NCI-H2107 treated with DMSO at 0.1 percent for 48 hours (cell line): ENCODE data around the gene AGFG2.

Experiments
- DNase-seq: peaks from one replicate; lab custom pipeline; 2025; ENCODE audit not compliant: unreplicated experiment; lab: John Stamatoyannopoulos, UW

AGFG2 gene

DNA sequence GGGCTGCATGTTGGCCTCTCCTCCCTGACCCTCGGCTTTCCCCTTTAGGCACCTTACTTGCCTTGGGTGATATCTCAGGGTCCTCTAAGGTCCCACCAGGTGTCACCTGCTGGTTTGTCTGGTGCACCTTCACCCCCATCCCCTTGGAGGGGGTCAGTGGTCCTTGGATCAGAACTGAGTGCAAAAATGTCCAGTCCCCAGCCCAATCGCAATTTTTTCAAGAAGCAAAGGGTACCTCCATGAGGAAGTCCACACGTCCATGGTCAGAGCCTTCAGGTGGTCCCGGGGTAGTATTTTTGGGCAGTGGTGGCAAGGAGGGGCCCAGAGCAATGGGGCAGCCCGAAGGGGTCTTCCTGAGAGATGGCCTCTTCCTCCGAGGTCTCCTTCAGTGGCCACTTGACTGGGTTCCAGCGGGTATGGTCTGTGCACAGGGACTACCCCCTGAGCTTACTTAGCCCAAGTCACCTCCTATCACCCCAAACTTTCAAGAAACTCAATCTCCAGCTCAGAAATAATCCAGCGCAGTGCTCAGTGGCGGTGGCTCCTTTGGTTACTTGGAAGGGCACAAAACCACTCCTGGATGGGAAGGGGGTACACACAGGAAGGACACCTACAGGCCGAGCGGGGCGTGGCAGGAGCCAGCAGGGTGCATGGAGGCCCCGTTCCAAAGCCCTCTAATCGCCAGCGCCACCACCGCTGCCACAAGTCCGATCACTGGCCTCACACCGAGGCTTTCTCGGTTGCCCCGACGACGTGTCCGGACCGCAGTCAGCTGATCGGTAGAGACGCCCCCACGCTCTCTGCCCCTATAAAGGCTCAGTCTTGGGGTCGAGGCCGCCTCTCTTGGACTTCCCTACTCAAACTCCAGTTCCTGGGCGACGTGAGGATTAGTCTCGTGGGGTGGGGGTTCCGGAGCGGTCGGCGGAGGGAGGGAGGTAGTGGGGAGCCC is 30.2 kb downstream of the AGFG2 start:
- no peak for DNase-seq

DNA sequence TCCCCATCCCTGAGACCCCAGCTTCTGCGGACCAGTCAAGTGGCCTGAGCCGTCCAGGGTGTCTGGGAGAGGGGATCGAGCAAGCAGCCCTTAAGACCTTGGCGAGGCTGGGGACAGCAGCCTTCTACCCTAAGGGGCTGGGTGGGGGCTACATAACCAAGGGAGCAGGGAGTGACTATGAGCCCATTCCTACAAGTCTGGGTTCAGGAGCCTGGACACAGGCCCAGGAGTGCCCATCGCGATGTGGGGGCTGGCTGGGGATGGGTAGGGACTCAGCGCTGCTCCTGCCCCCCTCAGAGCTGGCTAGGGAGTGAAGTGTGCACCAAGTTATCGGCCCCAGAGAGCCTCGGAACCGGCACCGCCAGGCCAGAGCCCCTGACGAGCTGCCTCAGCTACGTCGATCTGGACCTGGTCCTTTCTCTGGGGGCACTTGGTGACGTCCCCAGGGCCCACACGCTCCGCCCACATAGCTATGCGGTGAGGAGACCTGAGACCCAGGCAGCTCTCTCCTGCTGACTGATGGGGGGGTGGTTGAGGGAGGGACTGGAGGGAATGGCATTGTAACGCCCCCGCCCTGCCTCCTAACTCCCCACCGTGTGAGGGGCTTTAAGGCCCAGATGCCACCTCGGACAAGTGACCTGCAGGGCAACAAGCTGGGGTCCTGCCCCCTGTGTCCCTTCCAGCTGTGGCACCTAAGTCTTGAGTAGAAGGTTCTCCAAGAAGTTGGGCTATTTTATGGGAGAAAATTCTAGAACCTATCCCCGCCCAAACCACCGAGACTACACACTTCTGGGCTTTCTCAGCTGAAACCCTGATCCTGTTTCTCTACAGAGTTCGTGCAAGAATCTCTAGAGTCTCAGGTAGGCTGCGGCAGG is 32.2 kb downstream of the AGFG2 start:
- no peak for DNase-seq

DNA sequence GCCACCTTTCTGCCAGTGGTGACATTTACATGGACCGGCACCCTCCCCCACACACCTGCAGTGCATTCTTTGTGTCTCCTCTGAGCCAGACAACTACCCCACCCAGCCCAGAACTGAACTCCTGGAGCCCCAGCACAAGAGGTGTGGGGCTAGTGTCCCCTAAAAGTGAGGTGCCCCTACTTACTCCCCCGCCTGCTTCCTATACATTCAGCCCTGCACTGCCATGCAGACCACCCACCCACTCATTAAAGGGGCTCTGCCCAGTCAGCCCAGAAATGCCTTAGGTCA is 32.8 kb downstream of the AGFG2 start:
- DNase-seq, result no peak

- DNase-seq, result no peak
These were observed 33.4 kb downstream of the AGFG2 start for GRCh38 chr7:100572281-100572948.

- no peak for DNase-seq
These were observed 34.1 kb downstream of the AGFG2 start for GRCh38 chr7:100572949-100573675.

DNA sequence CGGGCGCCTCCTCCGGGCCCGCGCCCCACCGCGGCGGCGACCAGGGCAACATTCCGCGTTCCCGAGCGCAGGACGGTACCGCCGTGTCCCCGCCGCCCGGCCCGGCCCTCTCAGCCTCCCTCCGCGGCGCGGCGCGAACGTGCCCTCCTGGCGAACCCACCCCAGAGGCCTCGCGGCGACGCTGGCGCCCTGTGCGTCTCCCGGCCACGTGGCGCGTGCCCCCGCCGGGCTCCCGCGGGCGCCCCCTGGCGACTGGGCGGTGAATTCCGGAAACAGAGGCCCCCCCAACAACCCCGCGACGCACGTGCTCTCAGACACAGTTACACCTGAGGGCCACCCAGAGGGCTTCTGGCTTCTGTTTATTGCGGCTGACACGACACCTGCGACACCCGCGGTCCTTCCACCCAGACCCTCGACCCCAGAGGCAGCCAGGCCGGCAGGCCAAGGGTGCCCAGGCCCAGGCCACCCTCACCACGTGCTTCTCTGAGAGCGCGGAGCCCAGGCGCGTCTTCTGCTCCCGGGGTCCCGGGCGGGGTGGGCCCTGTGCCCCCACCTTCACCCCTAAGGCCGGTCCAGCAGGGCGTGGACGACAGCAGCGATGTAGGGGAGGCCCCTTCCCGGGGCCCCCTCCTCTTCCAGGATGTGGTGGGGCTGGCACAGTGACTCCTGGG is 34.8 kb downstream of the AGFG2 start, which contains the start of gene SAP25:
SAP25 (minus strand) TSS at position 210 of the 671 bp plus-strand sequence; CDS start at position 52, 158 bp downstream.
- no peak for DNase-seq

- DNase-seq, result no peak
These were observed 35.6 kb downstream of the AGFG2 start for GRCh38 chr7:100574362-100575205.

DNA sequence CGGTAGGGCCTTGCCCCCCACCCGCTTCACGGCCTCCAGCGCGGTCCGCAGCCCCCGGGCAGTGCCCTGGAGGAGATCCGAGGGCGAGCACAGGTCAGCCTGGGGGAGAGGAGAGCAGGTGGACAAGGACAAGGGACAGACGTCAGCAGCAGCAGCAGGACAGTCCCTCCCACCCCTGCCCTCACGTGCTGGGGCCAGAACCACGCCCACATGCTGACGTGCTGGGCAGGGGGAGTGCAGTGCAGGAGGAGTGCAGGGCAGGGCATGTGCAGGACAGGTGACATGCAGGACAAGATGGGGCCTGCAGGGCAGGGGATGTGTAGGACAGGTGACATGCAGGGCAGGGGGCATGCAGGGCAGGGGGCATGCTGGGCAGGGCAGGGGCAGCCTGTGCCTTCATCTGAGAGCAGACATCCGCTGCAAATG is 36.2 kb downstream of the AGFG2 start:
- no peak for DNase-seq

GRCh38 chr7:100575746-100576383 is 36.9 kb downstream of the AGFG2 start:
- no peak for DNase-seq

DNA sequence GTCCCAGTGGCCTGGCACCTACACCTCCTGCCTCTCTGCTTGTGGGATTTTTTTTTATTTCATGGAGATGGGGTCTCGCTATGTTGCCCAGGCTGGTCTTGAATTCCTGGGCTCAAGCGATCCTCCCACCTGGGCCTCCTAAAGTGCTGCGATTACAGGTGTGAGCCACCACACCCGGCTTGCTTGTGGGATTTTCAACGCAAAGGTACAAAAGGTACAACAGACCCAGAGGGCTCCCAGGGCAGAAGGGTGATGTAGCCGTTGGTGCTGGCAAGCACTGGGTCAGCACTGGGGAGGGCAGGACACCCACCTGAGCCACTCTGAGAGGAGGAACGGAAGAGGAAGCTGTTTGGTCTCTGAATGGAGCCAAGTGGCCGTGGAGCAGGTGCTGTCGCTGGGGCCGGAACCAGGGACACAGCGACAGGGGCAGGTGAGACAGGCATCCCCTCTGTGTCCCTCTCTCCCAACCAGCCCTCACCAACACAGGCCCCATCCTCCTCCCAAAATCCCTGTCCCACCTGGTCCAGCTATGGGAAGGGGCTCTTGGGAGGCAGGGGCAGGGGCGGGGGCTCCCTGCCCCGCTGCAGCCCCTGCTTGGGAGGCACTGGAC is 37.5 kb downstream of the AGFG2 start:
- no peak for DNase-seq

GRCh38 chr7:100577103-100577502 is 38.1 kb downstream of the AGFG2 start:
- no peak for DNase-seq

DNA sequence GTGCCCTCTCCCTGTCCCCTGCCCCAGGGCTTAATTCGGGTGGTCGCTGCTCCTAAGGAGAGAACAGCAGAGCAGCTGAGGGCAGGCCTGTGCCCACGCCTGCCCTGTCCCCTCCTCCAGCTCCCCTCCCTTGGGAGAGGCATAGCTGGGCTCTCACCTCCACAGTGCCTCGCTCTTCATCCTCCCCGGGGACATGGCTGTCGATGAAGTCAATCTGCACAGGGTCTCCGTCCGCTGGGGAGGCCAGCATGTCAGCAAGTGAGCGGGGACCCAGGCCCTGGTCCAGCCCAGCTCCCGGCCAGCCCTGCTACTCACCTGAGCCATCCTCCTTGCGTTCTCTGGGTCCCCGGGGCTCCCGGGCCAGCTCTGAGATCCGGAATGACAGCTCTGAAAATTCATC is 38.5 kb downstream of the AGFG2 start:
- DNase-seq, result no peak

DNA sequence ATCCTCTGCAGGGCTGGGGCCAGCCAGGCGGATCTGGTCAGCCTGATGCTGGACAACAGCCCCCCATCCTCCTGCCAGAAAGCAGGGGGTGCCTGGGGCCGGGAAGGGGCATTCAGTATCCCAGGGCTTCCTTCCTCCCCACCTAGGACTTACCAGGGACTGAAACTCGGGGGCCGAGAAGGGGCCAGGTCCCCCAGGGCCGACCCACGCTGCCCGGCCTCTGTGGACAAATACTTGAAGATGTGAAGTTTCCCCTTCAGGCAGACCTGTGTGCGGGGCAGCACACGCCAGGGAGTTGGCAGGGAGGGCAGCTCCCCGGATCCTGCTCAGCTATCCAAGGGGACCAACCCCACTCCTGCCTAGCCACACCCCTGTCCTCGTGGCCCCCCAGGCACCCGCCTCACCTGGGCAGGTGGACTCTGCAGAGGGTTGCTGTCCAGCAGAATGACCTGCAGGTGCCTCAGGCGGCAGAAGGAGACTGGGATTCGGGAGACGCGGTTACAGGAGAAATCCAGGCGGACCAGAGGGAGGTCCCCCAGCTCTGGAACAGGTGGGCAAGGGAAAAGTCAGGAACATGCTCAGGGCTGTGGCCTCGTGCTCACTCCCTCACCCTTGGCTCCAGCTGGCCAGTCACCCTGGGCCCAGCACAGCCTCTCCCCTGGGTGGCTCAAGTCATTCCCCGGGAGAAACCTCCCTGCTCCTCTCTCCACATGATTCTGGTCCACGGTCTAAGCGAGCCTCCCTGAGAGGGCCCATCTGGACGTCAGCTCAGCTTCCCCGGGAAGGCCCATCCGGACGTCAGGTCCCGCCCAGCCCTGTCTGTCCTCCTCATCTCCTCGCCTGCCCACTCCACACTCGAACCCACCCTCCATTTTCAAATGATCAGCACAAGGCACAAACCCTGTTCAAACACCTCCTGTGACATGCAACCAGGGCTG is 39.5 kb downstream of the AGFG2 start:
- no peak for DNase-seq

DNA sequence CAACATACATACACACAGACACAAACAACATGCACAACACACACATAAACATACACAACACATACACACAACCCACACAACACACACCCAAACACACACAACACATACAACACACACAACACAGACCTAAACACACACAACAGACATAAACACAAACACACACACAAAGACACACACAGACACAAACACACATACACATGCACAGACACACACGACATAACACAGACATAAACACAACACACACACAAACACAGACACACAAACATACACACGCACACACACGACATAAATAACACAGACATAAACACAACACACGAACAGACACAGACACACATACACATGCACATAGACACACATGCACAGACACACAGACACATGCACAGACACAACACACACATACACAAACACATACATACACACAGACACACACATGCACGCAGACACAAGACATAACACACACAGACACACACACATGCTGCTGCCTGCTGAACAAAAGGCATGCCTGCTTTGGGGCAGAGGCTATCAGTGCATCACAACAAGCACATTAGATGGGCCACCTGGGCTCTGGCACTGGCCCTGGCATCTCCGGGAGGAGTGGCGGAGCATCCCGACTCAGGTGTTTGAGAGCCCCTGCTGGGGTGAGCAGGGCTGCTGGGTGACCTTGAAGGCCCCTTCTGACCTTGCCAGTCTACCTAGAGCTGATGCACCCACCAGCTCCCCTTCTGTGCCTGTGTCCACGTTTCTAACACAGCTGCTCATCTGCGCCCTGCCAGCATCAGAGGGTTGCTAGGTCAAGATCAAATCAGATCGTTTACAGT is 41.7 kb downstream of the AGFG2 start:
- no peak for DNase-seq

DNA sequence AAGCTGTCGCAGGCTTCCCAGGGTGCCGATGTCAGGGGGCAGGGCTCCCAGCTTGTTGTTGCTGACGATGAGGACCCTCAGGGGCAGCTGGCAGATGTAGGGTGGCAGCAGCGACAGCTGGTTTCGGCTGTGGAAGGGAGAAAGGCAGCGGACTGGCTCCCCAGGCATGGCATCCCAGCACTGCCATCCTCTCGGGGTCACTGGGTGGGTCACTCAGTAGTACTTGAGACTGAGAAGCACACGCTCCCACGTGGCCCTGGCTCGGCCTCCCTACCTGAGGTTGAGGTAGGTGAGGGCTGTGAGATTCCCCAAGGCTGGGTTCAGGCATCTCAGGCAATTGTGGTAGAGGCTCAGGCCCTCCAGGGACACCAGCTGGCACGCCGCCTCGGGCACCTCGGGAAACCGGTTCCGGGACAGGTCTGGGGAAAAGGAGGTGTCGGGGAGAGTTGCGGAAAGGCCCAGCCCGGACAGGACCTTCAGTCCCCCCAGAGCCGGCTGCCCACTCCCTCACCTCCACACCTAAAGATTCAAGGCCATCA is 43.1 kb downstream of the AGFG2 start:
- DNase-seq, result no peak

DNA sequence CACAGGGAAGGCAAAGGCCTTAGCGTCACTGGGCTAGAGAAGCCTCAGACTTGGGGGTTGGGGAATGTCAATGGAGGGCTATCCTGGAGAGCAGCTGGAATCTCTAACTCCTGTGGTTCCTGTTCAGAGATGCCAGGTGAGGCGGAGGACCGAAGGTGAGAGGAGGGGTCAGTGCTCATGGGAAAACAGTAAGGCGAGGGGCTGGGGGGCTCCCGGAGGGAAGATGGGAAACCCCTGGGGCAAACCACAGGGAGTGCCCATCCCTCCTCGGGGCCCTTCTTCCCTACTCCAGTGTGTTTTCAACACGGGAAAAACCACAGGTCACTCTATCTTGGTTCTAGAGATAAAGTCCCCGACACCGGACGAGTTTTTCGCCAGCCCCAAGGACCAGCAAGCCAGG is 43.6 kb downstream of the AGFG2 start:
- DNase-seq, result no peak
